Measurements from ENCODE around the gene GRPEL2. TPM values are rescaled to one million over a fixed set of nuclear protein-coding genes. Genes with fewer than 3 reads are reported as not detected.

Gene GRPEL2
- polyA plus RNA-seq, 1 experiment: 21.6 TPM

DNA sequence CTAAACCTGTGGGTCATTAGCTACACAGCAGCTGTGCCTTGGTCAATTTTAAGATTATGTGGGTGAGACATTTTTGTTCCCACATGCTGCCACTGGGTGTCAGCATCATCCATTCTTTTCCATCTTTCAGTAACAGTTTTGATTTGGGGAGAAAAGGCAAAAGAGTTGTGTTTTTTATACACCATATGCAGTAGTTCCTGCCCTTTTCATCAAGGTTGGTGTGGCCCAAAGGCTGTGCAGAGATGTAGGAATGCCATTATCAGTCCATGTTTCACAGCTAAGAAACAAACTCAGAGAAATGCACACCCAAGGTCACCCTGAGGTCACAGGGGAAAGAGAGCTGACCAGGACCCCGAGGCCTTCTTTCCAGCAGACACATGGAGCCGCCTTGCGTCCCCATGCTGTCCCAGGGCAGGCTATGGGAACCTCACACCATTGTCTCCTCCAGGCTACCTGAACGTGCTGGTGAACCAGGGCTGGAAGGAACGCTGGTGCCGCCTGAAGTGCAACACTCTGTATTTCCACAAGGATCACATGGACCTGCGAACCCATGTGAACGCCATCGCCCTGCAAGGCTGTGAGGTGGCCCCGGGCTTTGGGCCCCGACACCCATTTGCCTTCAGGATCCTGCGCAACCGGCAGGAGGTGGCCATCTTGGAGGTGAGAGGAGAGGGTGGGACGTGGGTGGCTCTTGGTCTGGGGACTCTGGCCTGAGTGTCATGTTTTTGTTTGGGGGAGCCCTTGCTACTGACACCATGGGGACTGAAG, 27.8 kb upstream of the GRPEL2 start:
- peak; percentile 33 for DNase-seq (ENCODE audit: low read depth, low spot score)
- CTCF ChIA-PET: interaction anchor here (0.6 to 8.6 kb wide), 25 partner anchors 9 to 520 kb away, joined by 3 to 90 read pairs (median 4); partner anchors contain the start of genes CSNK1A1 and GRPEL2
- Histone ChIP-seq H3K4me3 (ENCODE audit: low read depth, low read length) (no peak overlapping the region), H3K9me3 (ENCODE audit: control insufficient read depth, insufficient read depth, low read length) (no peaks in the 10 kb centered on the region), H3K27ac (ENCODE audit: low read depth, low read length) (no peak overlapping the region), H3K27me3 (ENCODE audit: control insufficient read depth, insufficient read depth, low read length) (no peaks in the 10 kb centered on the region)
- TF ChIP-seq, protein P1, sequence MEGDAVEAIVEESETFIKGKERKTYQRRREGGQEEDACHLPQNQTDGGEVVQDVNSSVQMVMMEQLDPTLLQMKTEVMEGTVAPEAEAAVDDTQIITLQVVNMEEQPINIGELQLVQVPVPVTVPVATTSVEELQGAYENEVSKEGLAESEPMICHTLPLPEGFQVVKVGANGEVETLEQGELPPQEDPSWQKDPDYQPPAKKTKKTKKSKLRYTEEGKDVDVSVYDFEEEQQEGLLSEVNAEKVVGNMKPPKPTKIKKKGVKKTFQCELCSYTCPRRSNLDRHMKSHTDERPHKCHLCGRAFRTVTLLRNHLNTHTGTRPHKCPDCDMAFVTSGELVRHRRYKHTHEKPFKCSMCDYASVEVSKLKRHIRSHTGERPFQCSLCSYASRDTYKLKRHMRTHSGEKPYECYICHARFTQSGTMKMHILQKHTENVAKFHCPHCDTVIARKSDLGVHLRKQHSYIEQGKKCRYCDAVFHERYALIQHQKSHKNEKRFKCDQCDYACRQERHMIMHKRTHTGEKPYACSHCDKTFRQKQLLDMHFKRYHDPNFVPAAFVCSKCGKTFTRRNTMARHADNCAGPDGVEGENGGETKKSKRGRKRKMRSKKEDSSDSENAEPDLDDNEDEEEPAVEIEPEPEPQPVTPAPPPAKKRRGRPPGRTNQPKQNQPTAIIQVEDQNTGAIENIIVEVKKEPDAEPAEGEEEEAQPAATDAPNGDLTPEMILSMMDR (IDR thresholded peaks at IDR 0.05; ENCODE audit: low read depth, low read length): peak; percentile 75
- POLR2A ChIA-PET: interaction anchor here (0.8 kb wide), 1 partner anchor 41 kb away, joined by 3 read pairs; the partner anchor contains the start of gene PCYOX1L

DNA sequence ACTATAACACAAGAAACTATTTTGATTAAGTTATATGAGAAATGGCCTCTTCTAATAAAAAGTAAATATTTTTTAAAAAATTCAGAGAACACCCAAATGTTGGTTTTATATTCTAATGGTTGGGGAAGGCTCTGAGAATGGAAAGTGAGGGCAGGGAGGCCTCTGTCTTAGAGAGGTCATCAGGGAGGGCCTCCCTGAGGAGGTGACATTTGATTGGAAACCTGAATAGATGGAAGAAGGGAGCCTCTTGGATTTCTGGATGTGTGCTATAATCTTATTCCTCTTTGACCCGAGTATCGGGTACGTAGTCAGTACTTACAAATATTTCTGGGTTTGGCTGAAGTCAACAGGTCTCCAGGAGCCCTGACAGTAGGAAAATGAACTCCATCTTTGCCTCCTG, 26.1 kb upstream of the GRPEL2 start:
- DNase-seq (ENCODE audit: low read depth, low spot score): no peak
- no peaks in the 10 kb centered on the region for H3K27me3 ChIP-seq (ENCODE audit: control insufficient read depth, insufficient read depth, low read length)
- ChIA-PET CTCF (interaction anchor here (1.1 to 8.6 kb wide), 5 partner anchors 11 to 300 kb away, joined by 3 to 90 read pairs (median 4); no protein-coding TSS in a partner anchor), POLR2A (interaction anchor here (1.3 kb wide), 1 partner anchor 26 kb away, joined by 3 read pairs; the partner anchor contains the start of gene GRPEL2)
- no peak overlapping the region for H3K27ac ChIP-seq (ENCODE audit: low read depth, low read length)
- TF ChIP-seq, protein P1 (IDR thresholded peaks at IDR 0.05; ENCODE audit: low read depth, low read length): no peak
- no peak overlapping the region for H3K4me3 ChIP-seq (ENCODE audit: low read depth, low read length)
- no peaks in the 10 kb centered on the region for H3K9me3 ChIP-seq (ENCODE audit: control insufficient read depth, insufficient read depth, low read length)

DNA sequence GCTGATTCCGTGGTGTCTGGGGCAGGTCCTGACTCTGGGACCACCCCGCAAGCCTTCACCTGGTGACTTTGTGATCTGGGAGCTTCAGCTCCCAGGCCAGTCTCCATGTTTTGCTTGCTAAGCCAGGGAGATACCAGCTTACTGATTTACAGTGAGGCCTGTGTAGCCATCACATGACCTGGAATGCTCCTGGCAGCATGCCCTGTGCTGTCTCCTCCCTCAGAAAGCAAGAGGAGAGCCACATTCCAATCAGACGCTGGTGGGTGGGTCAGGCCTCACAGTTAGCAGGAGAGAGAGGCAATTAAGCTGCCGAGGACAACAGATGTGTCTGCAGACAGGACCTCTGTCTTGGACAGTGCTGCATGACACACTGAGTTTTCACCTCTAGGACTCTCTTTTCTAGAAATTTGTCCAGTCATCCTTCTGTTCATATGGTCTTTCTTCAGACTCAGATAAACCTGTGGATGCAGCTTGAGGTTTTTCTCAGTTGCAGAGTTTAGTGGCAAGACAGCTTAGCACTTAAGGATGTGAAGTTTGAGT, 24.4 kb upstream of the GRPEL2 start:
- Histone ChIP-seq H3K27ac (ENCODE audit: low read depth, low read length) (peak overlapping the region; percentile 88), H3K27me3 (ENCODE audit: control insufficient read depth, insufficient read depth, low read length) (no peaks in the 10 kb centered on the region), H3K9me3 (ENCODE audit: control insufficient read depth, insufficient read depth, low read length) (no peaks in the 10 kb centered on the region), H3K4me3 (ENCODE audit: low read depth, low read length) (no peak overlapping the region)
- TF ChIP-seq, protein P1 (IDR thresholded peaks at IDR 0.05; ENCODE audit: low read depth, low read length): no peak
- POLR2A ChIA-PET: interaction anchor here (0.9 to 1.7 kb wide), 3 partner anchors 24 to 100 kb away, joined by 3 to 5 read pairs (median 4); partner anchors contain the start of gene GRPEL2
- DNase-seq (ENCODE audit: low read depth, low spot score): peak; percentile 90
- CTCF ChIA-PET: interaction anchor here (0.6 to 8.6 kb wide), 7 partner anchors 12 to 244 kb away, joined by 3 to 90 read pairs (median 3); no protein-coding TSS in a partner anchor

DNA sequence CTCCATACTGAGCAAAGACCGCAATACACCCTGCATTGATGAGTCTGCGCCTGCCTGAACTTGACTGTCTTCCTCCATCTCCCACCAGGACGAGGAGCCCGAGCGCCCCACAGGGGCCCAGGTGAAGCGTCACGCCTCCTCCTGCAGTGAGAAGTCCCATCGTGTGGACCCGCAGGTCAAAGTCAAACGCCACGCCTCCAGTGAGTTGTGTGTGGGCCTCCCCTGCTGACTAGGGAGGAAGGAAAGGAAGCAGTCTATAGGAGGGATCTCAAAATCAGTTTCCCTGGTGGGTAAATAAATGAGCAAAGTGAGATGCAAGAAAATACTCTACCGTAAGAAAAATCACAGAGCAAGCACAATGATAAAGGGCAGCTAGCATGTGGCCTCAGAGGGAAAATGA, 22.8 kb upstream of the GRPEL2 start:
- ChIA-PET CTCF (interaction anchor here (0.9 to 1.4 kb wide), 3 partner anchors 8 to 296 kb away, joined by 3 to 7 read pairs (median 3); no protein-coding TSS in a partner anchor), POLR2A (no interaction called here)
- Histone ChIP-seq H3K27me3 (ENCODE audit: control insufficient read depth, insufficient read depth, low read length) (no peaks in the 10 kb centered on the region), H3K9me3 (ENCODE audit: control insufficient read depth, insufficient read depth, low read length) (no peaks in the 10 kb centered on the region), H3K27ac (ENCODE audit: low read depth, low read length) (no peak overlapping the region), H3K4me3 (ENCODE audit: low read depth, low read length) (no peak overlapping the region)
- TF ChIP-seq, protein P1 (IDR thresholded peaks at IDR 0.05; ENCODE audit: low read depth, low read length): no peak
- DNase-seq (ENCODE audit: low read depth, low spot score): no peak

Measured in AG04450 (cell line).